Measurements from ENCODE around the gene PTN.

GRCh38 chr7:137381045-137381444 is 37.5 kb upstream of the PTN start:
- TF ChIP-seq, protein P1, sequence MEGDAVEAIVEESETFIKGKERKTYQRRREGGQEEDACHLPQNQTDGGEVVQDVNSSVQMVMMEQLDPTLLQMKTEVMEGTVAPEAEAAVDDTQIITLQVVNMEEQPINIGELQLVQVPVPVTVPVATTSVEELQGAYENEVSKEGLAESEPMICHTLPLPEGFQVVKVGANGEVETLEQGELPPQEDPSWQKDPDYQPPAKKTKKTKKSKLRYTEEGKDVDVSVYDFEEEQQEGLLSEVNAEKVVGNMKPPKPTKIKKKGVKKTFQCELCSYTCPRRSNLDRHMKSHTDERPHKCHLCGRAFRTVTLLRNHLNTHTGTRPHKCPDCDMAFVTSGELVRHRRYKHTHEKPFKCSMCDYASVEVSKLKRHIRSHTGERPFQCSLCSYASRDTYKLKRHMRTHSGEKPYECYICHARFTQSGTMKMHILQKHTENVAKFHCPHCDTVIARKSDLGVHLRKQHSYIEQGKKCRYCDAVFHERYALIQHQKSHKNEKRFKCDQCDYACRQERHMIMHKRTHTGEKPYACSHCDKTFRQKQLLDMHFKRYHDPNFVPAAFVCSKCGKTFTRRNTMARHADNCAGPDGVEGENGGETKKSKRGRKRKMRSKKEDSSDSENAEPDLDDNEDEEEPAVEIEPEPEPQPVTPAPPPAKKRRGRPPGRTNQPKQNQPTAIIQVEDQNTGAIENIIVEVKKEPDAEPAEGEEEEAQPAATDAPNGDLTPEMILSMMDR (conservative IDR thresholded peaks at IDR 0.05; ENCODE audit: low read length), result no peak
- no peak for TF ChIP-seq EZH2phosphoT487 (IDR thresholded peaks at IDR 0.05; ENCODE audit: borderline replicate concordance, low read depth, low read length)

Data from OCI-LY7 (cell line).